Keratinocyte (primary cell): ENCODE measurements around the gene KRT38.

Experiments
- EZH2 ChIP-seq: IDR thresholded peaks from one replicate; pipeline ENCODE4 v1.6.1; 2012; ENCODE audit warnings: inconsistent platforms, mild to moderate bottlenecking, low read length, moderate library complexity
- TF ChIP-seq, protein P1 (sequence below), 3 experiments: IDR thresholded peaks in 1 of 3; conservative IDR thresholded peaks in 1 of 3; optimal IDR thresholded peaks in 1 of 3; 2 replicates in 2 of 3; 3 replicates in 1 of 3; pipeline versions ENCODE3 to v1.5.1; 2011; ENCODE audit warnings: low read length in 3 of 3, mild to moderate bottlenecking in 3 of 3, moderate library complexity in 2 of 3, control low read depth in 1 of 3, inconsistent platforms in 1 of 3; ENCODE audit not compliant: insufficient read depth in 2 of 3; ENCODE audit errors: extremely low read depth in 1 of 3

DNA sequence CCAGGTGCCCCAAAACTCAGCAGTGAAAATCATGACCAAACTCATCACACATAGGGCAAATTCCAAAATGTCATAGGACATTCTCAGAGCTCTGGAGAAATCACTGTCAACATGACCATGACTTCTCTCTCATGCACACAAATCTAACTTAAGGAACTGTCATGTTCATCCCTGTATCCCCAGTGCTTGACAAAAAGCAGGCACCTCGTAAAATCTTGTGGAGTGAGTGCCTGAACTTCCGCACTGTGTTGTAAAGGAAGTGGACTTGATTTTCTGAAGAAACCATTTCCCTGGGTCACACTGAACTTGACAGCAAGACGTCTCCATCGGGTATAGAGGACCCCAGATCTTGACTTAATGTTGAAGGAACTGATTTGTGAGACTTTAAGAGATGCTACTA is 19.2 kb downstream of the KRT38 start:
- TF ChIP-seq, protein P1, sequence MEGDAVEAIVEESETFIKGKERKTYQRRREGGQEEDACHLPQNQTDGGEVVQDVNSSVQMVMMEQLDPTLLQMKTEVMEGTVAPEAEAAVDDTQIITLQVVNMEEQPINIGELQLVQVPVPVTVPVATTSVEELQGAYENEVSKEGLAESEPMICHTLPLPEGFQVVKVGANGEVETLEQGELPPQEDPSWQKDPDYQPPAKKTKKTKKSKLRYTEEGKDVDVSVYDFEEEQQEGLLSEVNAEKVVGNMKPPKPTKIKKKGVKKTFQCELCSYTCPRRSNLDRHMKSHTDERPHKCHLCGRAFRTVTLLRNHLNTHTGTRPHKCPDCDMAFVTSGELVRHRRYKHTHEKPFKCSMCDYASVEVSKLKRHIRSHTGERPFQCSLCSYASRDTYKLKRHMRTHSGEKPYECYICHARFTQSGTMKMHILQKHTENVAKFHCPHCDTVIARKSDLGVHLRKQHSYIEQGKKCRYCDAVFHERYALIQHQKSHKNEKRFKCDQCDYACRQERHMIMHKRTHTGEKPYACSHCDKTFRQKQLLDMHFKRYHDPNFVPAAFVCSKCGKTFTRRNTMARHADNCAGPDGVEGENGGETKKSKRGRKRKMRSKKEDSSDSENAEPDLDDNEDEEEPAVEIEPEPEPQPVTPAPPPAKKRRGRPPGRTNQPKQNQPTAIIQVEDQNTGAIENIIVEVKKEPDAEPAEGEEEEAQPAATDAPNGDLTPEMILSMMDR (optimal IDR thresholded peaks at IDR 0.05 in 1 of 3, IDR thresholded peaks at IDR 0.05 in 1 of 3, conservative IDR thresholded peaks at IDR 0.05 in 1 of 3; ENCODE audit: extremely low read depth in 1 of 3, insufficient read depth in 2 of 3, low read length in 3 of 3): no peak
- TF ChIP-seq EZH2: no peak
